PFSK-1 (cell line): ENCODE results near the gene HM13.

ENCODE experiments used
- TAF1 ChIP-seq: IDR thresholded peaks from 2 replicates; pipeline ENCODE4 v1.6.1; 2012; ENCODE audit warnings: low read length, control low read depth, borderline replicate concordance; ENCODE audit not compliant: insufficient read depth
- TF ChIP-seq, protein P1 (sequence below), 2 experiments: IDR thresholded peaks; 2 replicates each; pipeline versions ENCODE4 v1.6.1 to v1.8.0; 2011 to 2012; ENCODE audit warnings: low read depth in 2 of 2, low read length in 2 of 2, control low read depth in 1 of 2, inconsistent platforms in 1 of 2, mild to moderate bottlenecking in 1 of 2, moderate library complexity in 1 of 2; ENCODE audit not compliant: insufficient read depth in 1 of 2

DNA sequence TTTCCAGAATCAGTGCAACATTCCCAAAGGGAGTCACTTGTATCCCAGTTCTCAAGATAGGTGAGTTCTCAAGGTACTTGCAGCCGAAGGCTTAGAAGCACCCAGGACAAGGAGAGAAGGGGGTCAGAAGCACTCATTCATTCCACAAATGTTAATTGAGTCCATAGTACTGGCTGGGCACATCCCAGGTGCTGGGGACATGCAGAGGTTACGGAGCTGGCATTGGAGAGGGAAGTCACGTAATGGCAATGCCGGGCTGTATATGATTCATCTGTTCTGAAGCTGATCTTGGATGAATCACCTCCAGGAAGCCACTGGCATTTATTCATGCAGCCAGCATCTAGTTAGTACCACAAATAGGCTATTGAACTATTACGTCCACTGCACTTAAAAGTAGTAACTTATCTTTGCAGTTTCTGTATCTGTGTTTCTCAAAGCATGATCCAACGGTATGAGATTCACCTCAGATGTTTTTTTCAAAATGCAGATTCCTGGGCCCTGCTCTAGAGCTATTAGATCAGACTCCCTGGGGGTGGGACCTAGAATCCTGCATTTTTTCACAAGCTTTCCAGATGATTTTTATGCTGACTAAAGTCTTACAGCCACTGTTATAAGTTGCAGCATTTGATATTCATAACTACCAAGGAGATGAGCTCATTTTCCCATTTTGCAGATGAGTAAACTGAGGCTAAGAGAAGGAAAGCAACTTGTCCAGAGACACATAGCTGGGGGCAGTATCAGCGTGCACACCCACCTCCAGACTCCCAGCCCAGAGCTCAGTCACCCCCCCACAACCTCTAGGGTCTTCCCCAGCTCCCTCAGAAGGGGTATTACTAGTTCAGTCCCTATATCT lies 46.7 kb downstream of the HM13 start:
- no peak for TF ChIP-seq TAF1
- TF ChIP-seq, protein P1, sequence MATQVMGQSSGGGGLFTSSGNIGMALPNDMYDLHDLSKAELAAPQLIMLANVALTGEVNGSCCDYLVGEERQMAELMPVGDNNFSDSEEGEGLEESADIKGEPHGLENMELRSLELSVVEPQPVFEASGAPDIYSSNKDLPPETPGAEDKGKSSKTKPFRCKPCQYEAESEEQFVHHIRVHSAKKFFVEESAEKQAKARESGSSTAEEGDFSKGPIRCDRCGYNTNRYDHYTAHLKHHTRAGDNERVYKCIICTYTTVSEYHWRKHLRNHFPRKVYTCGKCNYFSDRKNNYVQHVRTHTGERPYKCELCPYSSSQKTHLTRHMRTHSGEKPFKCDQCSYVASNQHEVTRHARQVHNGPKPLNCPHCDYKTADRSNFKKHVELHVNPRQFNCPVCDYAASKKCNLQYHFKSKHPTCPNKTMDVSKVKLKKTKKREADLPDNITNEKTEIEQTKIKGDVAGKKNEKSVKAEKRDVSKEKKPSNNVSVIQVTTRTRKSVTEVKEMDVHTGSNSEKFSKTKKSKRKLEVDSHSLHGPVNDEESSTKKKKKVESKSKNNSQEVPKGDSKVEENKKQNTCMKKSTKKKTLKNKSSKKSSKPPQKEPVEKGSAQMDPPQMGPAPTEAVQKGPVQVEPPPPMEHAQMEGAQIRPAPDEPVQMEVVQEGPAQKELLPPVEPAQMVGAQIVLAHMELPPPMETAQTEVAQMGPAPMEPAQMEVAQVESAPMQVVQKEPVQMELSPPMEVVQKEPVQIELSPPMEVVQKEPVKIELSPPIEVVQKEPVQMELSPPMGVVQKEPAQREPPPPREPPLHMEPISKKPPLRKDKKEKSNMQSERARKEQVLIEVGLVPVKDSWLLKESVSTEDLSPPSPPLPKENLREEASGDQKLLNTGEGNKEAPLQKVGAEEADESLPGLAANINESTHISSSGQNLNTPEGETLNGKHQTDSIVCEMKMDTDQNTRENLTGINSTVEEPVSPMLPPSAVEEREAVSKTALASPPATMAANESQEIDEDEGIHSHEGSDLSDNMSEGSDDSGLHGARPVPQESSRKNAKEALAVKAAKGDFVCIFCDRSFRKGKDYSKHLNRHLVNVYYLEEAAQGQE (IDR thresholded peaks at IDR 0.05; ENCODE audit: insufficient read depth in 1 of 2, low read depth in 2 of 2, low read length in 2 of 2) = no peak
